ENCODE results near the gene DYNC1I1.

DNA sequence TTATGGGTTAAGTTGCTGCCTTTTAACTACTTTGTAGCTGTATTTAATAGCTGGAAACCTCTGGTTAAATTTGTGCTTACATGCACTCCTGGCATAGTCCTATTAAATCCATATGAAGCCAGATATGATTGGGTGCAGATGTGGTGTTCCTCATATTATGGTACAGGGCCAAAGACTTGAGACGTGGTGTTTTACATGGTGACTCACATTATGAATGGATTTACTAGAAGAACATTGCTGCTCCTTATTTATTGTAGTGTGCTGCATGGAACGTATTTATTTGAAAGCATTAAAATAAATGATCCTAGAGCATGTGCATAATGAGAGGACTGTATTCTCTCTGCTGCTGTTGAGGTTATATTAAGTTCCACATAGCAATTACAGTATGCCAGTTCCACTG lies 325.5 kb downstream of the DYNC1I1 start:
- TF ChIP-seq EZH2phosphoT487 (IDR thresholded peaks at IDR 0.05; ENCODE audit: insufficient read depth, low read depth) (no peak), EZH2 (IDR thresholded peaks at IDR 0.05; ENCODE audit: insufficient read depth, poor library complexity, severe bottlenecking) (no peak)
